Cardiac septum (tissue), 1 donor: Measurements from ENCODE around the gene MYO6. TPM values are rescaled to one million over a fixed set of nuclear protein-coding genes. Genes with fewer than 3 reads are reported as not detected.

Source experiments
- DNase-seq: peaks from one replicate; pipeline ENCODE4 v3.0.0-alpha.2; 2020; ENCODE audit warnings: low spot score
- intact Hi-C: fragments of 100-400 bp; cut with DNase I; formaldehyde crosslinking; loops from one replicate; pipeline ENCODE4 v1.14.0; 2022
- total RNA-seq: library from RNA; stranded (reverse); fragmentation: NEBNext Ultra II Directional; extraction: Animal tissue kit (Norgen Biotek cat#: 25700); gene quantifications from one replicate; pipeline ENCODE4 v1.2.1, GENCODE V29; 2021
- donor health status: DM: no; HTN: no; CAD: no.

The MYO6 gene
- total RNA-seq, 1 donor from 2014 or later, result 7.0 TPM

- DNase-seq, result no peak
- intact Hi-C loops, result no loop called here
Measured at GRCh38 chr6:75760320-75760719, 11.3 kb downstream of the MYO6 start.

- intact Hi-C loops, result no loop called here
- no peak for DNase-seq
Measured at GRCh38 chr6:75761489-75761888, 12.4 kb downstream of the MYO6 start.

GRCh38 chr6:75762063-75762462 lies 13.0 kb downstream of the MYO6 start:
- DNase-seq, result no peak
- intact Hi-C loops, result no loop called here

- DNase-seq, result no peak
- intact Hi-C loops, result no loop called here
Measured at GRCh38 chr6:75766387-75766786, 17.3 kb downstream of the MYO6 start.

GRCh38 chr6:75770844-75771243 lies 21.8 kb downstream of the MYO6 start:
- no peak for DNase-seq
- intact Hi-C loops, result no loop called here

- intact Hi-C loops, result no loop called here
- DNase-seq, result no peak
Measured at GRCh38 chr6:75775219-75775618, 26.2 kb downstream of the MYO6 start.

GRCh38 chr6:75776461-75776860 lies 27.4 kb downstream of the MYO6 start:
- intact Hi-C loops, result no loop called here

GRCh38 chr6:75778757-75779156 lies 29.7 kb downstream of the MYO6 start:
- intact Hi-C loops, result no loop called here
- no peak for DNase-seq

More at GRCh38 chr6:75776461-75776860, 27.4 kb downstream of the MYO6 start:
- DNase-seq, result no peak

GRCh38 chr6:75786152-75786551 lies 37.1 kb downstream of the MYO6 start:
- intact Hi-C loops, result no loop called here

GRCh38 chr6:75788894-75789293 lies 39.9 kb downstream of the MYO6 start:
- no peak for DNase-seq
- intact Hi-C loops, result no loop called here

More at GRCh38 chr6:75786152-75786551, 37.1 kb downstream of the MYO6 start:
- DNase-seq, result no peak

GRCh38 chr6:75791881-75792280 lies 42.8 kb downstream of the MYO6 start:
- DNase-seq, result no peak
- intact Hi-C loops, result no loop called here

GRCh38 chr6:75794351-75794846 lies 45.4 kb downstream of the MYO6 start:
- DNase-seq, result no peak
- intact Hi-C loops, result no loop called here

- intact Hi-C loops, result no loop called here
- no peak for DNase-seq
Measured at GRCh38 chr6:75794954-75795739, 46.1 kb downstream of the MYO6 start.

GRCh38 chr6:75796723-75797122 lies 47.7 kb downstream of the MYO6 start:
- DNase-seq, result no peak
- intact Hi-C loops, result no loop called here

- intact Hi-C loops, result no loop called here
- no peak for DNase-seq
Measured at GRCh38 chr6:75800133-75800532, 51.1 kb downstream of the MYO6 start.

- no peak for DNase-seq
- intact Hi-C loops, result no loop called here
Measured at GRCh38 chr6:75800708-75801505, 51.9 kb downstream of the MYO6 start.

GRCh38 chr6:75802366-75802765 lies 53.3 kb downstream of the MYO6 start:
- DNase-seq, result no peak
- intact Hi-C loops, result no loop called here

- intact Hi-C loops, result no loop called here
- DNase-seq, result no peak
Measured at GRCh38 chr6:75808507-75808906, 59.5 kb downstream of the MYO6 start.

GRCh38 chr6:75812560-75812959 lies 63.5 kb downstream of the MYO6 start:
- intact Hi-C loops, result no loop called here
- no peak for DNase-seq

GRCh38 chr6:75813476-75814250 lies 64.6 kb downstream of the MYO6 start:
- DNase-seq, result no peak
- intact Hi-C loops, result no loop called here
